GM23338 (cell line): Measurements from ENCODE around the gene ADAMTS8.

ENCODE experiments used
- CREB1 ChIP-seq: fragments of 250-450 bp; sonication (Bioruptor Pico); IDR thresholded peaks from 2 replicates; pipeline ENCODE4 v1.5.0; 2020; ENCODE audit warnings: low read depth, mild to moderate bottlenecking, moderate library complexity
- ETS1 ChIP-seq: IDR thresholded peaks from 2 replicates; pipeline ENCODE4 v1.6.1; 2016; ENCODE audit warnings: antibody characterized with exemption
- EZH2 ChIP-seq: fragments of 200-600 bp; sonication (generic); IDR thresholded peaks from one replicate; pipeline ENCODE4 v1.8.0; 2017; ENCODE audit warnings: antibody characterized with exemption, mild to moderate bottlenecking, low read depth; ENCODE audit not compliant: unreplicated experiment
- EZH2phosphoT487 ChIP-seq: fragments of 200-600 bp; sonication (generic); IDR thresholded peaks from one replicate; pipeline ENCODE4 v1.8.1; 2018; ENCODE audit warnings: antibody characterized with exemption; ENCODE audit not compliant: unreplicated experiment
- JUNB ChIP-seq: IDR thresholded peaks from one replicate; pipeline ENCODE4 v1.6.1; 2016; ENCODE audit warnings: antibody characterized with exemption; ENCODE audit not compliant: unreplicated experiment
- NANOG ChIP-seq: IDR thresholded peaks from 2 replicates; pipeline ENCODE4 v1.6.1; 2016; ENCODE audit warnings: antibody characterized with exemption, borderline replicate concordance
- POLR2AphosphoS5 ChIP-seq: IDR thresholded peaks from 2 replicates; pipeline ENCODE4 v1.6.1; 2016; ENCODE audit warnings: antibody characterized with exemption, low read depth
- REST ChIP-seq: IDR thresholded peaks from one replicate; pipeline ENCODE4 v1.6.1; 2018; ENCODE audit warnings: antibody characterized with exemption; ENCODE audit not compliant: unreplicated experiment
- TF ChIP-seq, protein P1 (sequence below), 2 experiments: fragments of 200-600 bp in 1 of 2; sonication (generic) in 1 of 2; conservative IDR thresholded peaks; 2 replicates each; pipeline versions ENCODE4 v1.5.1 to v1.6.1; 2016 to 2017; ENCODE audit warnings: antibody characterized with exemption in 2 of 2, low read depth in 2 of 2, mild to moderate bottlenecking in 2 of 2, moderate library complexity in 1 of 2
- TF ChIP-seq, protein P2 (sequence below): fragments of 250-450 bp; sonication (Bioruptor Pico); IDR thresholded peaks from 2 replicates; pipeline ENCODE4 v1.5.0; 2020; ENCODE audit warnings: mild to moderate bottlenecking, moderate library complexity

GRCh38 chr11:130416906-130417305 lies 11.5 kb downstream of the ADAMTS8 start:
- TF ChIP-seq, protein P1, sequence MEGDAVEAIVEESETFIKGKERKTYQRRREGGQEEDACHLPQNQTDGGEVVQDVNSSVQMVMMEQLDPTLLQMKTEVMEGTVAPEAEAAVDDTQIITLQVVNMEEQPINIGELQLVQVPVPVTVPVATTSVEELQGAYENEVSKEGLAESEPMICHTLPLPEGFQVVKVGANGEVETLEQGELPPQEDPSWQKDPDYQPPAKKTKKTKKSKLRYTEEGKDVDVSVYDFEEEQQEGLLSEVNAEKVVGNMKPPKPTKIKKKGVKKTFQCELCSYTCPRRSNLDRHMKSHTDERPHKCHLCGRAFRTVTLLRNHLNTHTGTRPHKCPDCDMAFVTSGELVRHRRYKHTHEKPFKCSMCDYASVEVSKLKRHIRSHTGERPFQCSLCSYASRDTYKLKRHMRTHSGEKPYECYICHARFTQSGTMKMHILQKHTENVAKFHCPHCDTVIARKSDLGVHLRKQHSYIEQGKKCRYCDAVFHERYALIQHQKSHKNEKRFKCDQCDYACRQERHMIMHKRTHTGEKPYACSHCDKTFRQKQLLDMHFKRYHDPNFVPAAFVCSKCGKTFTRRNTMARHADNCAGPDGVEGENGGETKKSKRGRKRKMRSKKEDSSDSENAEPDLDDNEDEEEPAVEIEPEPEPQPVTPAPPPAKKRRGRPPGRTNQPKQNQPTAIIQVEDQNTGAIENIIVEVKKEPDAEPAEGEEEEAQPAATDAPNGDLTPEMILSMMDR (conservative IDR thresholded peaks at IDR 0.05; ENCODE audit: low read depth in 2 of 2), result no peak
- no peak for TF ChIP-seq REST
- TF ChIP-seq EZH2, result no peak
- no peak for TF ChIP-seq ETS1
- no peak for TF ChIP-seq NANOG
- no peak for TF ChIP-seq CREB1
- TF ChIP-seq JUNB, result no peak
- no peak for TF ChIP-seq POLR2AphosphoS5
- TF ChIP-seq EZH2phosphoT487, result no peak
- TF ChIP-seq, protein P2, sequence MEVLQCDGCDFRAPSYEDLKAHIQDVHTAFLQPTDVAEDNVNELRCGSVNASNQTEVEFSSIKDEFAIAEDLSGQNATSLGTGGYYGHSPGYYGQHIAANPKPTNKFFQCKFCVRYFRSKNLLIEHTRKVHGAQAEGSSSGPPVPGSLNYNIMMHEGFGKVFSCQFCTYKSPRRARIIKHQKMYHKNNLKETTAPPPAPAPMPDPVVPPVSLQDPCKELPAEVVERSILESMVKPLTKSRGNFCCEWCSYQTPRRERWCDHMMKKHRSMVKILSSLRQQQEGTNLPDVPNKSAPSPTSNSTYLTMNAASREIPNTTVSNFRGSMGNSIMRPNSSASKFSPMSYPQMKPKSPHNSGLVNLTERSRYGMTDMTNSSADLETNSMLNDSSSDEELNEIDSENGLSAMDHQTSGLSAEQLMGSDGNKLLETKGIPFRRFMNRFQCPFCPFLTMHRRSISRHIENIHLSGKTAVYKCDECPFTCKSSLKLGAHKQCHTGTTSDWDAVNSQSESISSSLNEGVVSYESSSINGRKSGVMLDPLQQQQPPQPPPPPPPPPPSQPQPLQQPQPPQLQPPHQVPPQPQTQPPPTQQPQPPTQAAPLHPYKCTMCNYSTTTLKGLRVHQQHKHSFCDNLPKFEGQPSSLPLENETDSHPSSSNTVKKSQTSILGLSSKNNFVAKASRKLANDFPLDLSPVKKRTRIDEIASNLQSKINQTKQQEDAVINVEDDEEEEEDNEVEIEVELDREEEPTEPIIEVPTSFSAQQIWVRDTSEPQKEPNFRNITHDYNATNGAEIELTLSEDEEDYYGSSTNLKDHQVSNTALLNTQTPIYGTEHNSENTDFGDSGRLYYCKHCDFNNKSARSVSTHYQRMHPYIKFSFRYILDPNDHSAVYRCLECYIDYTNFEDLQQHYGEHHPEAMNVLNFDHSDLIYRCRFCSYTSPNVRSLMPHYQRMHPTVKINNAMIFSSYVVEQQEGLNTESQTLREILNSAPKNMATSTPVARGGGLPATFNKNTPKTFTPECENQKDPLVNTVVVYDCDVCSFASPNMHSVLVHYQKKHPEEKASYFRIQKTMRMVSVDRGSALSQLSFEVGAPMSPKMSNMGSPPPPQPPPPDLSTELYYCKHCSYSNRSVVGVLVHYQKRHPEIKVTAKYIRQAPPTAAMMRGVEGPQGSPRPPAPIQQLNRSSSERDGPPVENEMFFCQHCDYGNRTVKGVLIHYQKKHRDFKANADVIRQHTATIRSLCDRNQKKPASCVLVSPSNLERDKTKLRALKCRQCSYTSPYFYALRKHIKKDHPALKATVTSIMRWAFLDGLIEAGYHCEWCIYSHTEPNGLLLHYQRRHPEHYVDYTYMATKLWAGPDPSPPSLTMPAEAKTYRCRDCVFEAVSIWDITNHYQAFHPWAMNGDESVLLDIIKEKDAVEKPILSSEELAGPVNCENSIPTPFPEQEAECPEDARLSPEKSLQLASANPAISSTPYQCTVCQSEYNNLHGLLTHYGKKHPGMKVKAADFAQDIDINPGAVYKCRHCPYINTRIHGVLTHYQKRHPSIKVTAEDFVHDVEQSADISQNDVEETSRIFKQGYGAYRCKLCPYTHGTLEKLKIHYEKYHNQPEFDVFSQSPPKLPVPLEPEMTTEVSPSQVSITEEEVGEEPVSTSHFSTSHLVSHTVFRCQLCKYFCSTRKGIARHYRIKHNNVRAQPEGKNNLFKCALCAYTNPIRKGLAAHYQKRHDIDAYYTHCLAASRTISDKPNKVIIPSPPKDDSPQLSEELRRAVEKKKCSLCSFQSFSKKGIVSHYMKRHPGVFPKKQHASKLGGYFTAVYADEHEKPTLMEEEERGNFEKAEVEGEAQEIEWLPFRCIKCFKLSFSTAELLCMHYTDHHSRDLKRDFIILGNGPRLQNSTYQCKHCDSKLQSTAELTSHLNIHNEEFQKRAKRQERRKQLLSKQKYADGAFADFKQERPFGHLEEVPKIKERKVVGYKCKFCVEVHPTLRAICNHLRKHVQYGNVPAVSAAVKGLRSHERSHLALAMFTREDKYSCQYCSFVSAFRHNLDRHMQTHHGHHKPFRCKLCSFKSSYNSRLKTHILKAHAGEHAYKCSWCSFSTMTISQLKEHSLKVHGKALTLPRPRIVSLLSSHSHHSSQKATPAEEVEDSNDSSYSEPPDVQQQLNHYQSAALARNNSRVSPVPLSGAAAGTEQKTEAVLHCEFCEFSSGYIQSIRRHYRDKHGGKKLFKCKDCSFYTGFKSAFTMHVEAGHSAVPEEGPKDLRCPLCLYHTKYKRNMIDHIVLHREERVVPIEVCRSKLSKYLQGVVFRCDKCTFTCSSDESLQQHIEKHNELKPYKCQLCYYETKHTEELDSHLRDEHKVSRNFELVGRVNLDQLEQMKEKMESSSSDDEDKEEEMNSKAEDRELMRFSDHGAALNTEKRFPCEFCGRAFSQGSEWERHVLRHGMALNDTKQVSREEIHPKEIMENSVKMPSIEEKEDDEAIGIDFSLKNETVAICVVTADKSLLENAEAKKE (CRISPR knock-in tag), result no peak
